GM23248 (cell line): ENCODE measurements around the gene AQP12A. TPM values are rescaled to one million over a fixed set of nuclear protein-coding genes. Genes with fewer than 3 reads are reported as not detected.

ENCODE experiments used
- DNase-seq: peaks from one replicate; pipeline ENCODE4 v3.0.0-alpha.2; 2015
- H2AFZ ChIP-seq: fragments of 200-600 bp; sonication (generic); 2 replicates; pipeline ENCODE4 v1.6.1; 2016; ENCODE audit warnings: antibody characterized with exemption
- H3F3A ChIP-seq: fragments of 200-600 bp; sonication (generic); 2 replicates; pipeline ENCODE4 v1.6.1; 2016; ENCODE audit warnings: mild to moderate bottlenecking, antibody characterized with exemption, mixed run types; ENCODE audit not compliant: insufficient read depth
- H3K27ac ChIP-seq: fragments of 200-600 bp; sonication (generic); 2 replicates; pipeline ENCODE4 v1.5.1; 2016; ENCODE audit warnings: mild to moderate bottlenecking
- H3K27me3 ChIP-seq: fragments of 200-600 bp; sonication (generic); replicated peaks from 2 replicates; pipeline ENCODE4 v1.6.1; 2016; ENCODE audit warnings: mild to moderate bottlenecking; ENCODE audit not compliant: insufficient read depth
- H3K36me3 ChIP-seq: fragments of 200-600 bp; sonication (generic); 2 replicates; pipeline ENCODE4 v1.6.1; 2016; ENCODE audit warnings: low read depth, mild to moderate bottlenecking
- H3K4me1 ChIP-seq: fragments of 200-600 bp; sonication (generic); 2 replicates; pipeline ENCODE4 v1.6.1; 2016; ENCODE audit warnings: mild to moderate bottlenecking; ENCODE audit not compliant: insufficient read depth
- H3K4me2 ChIP-seq: fragments of 200-600 bp; sonication (generic); one replicate; pipeline ENCODE4 v1.6.1; 2016; ENCODE audit warnings: mild to moderate bottlenecking; ENCODE audit not compliant: unreplicated experiment
- H3K4me3 ChIP-seq: fragments of 200-600 bp; sonication (generic); 2 replicates; pipeline ENCODE4 v1.5.1; 2016; ENCODE audit warnings: mild to moderate bottlenecking
- H3K79me2 ChIP-seq: fragments of 200-600 bp; sonication (generic); 2 replicates; pipeline ENCODE4 v1.6.1; 2016; ENCODE audit warnings: mild to moderate bottlenecking; ENCODE audit not compliant: insufficient read depth
- H3K9ac ChIP-seq: fragments of 200-600 bp; sonication (generic); 2 replicates; pipeline ENCODE4 v1.6.1; 2016; ENCODE audit warnings: mild to moderate bottlenecking
- H3K9me2 ChIP-seq: fragments of 200-600 bp; sonication (generic); 2 replicates; pipeline ENCODE4 v1.6.1; 2016; ENCODE audit warnings: mixed run types, mild to moderate bottlenecking, moderate library complexity; ENCODE audit not compliant: insufficient read depth
- H3K9me3 ChIP-seq: fragments of 200-600 bp; sonication (generic); one replicate; pipeline ENCODE4 v1.6.1; 2017; ENCODE audit warnings: low read depth
- H4K20me1 ChIP-seq: fragments of 200-600 bp; sonication (generic); 2 replicates; pipeline ENCODE4 v1.6.0; 2016; ENCODE audit not compliant: insufficient read depth
- EZH2 ChIP-seq: fragments of 200-600 bp; sonication (generic); IDR thresholded peaks from 2 replicates; pipeline ENCODE4 v1.6.1; 2018; ENCODE audit warnings: antibody characterized with exemption, mild to moderate bottlenecking; ENCODE audit not compliant: insufficient read depth, poor library complexity, severe bottlenecking
- EZH2phosphoT487 ChIP-seq: fragments of 200-600 bp; sonication (generic); IDR thresholded peaks from 2 replicates; pipeline ENCODE4 v1.6.1; 2018; ENCODE audit warnings: antibody characterized with exemption, moderate library complexity, mild to moderate bottlenecking, low read depth; ENCODE audit not compliant: insufficient read depth
- WGBS, 2 experiments: methylation state at CpG; one replicate each; pipeline ENCODE4 v1.1.6; 2015 to 2017; ENCODE audit warnings: low lambda C conversion rate in 2 of 2, low coverage in 1 of 2; ENCODE audit errors: missing lambda C conversion rate in 2 of 2; 5-methylcytosine and 5-hydroxymethylcytosine counted together
- in situ Hi-C: fragments of 300-500 bp; cut with MboI; formaldehyde crosslinking; loops from 2 replicates; pipeline ENCODE4 v1.15.0; 2020
- polyA plus RNA-seq: library from polyadenylated mRNA; unstranded; fragments of >200 nt; fragmentation: Nextera tagmentation; extraction: Ambion mirVana; gene quantifications from 2 replicates; pipeline ENCODE4 v1.2.1, GENCODE V29; 2016
- total RNA-seq: library from RNA; depleted of rRNA; stranded (reverse); fragments of >200 nt; shearing (Covaris generic); gene quantifications from 2 replicates; pipeline ENCODE4 v1.2.3, GENCODE V29; 2014

The AQP12A gene
- total and polyA plus RNA-seq, 2 experiments from 2014 or later = not detected

DNA sequence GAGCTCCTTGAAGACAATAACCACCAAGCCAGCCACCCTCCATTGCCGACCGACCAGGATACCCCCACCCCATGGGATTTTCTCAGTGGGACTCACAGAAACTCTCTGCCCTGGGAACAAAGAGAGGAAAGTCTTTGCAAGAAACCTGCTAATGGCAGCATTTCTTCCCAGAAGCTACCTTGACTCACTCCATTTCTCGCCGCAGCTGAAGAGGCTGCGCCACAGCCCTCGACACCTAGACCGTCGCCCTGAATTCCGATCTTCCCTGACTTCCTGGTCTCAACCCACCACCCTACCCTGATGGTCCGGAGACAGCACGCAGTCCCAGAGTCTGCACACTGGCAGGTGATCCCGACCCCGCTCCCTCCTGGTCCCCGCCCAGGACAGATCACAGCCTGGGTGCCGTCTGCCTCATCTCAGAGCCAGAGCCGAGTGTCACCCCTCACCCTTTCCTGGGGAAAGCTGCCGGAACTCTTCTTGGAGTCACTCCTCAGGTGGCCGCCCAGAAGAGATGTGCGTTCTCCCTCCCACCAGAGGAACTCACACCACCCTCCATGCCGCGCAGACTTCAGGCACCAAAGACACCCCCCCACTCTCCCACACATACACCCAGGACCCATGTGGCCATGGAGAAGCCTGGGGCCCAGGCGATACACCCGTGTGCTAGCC, 24.6 kb downstream of the AQP12A start:
- Histone ChIP-seq H2AFZ (no peak overlapping the region), H3K4me3 (no peak overlapping the region), H3F3A (no peaks in the 10 kb centered on the region), H3K4me1 (no peaks in the 10 kb centered on the region), H4K20me1 (no peaks in the 10 kb centered on the region), H3K79me2 (no peaks in the 10 kb centered on the region), H3K9ac (no peak overlapping the region), H3K9me2 (no peaks in the 10 kb centered on the region), H3K27ac (no peak overlapping the region), H3K27me3 (peaks cover 21% of the 10 kb centered on the region; the same call in 1 of the 2 replicates), H3K36me3 (no peaks in the 10 kb centered on the region), H3K9me3 (no peaks in the 10 kb centered on the region), H3K4me2 (no peak overlapping the region)
- 80 to 83% methylated on average over 23 of the region's 23 CpGs for WGBS, 2 experiments
- DNase-seq = no peak
- TF ChIP-seq EZH2 = no peak
- no peak for TF ChIP-seq EZH2phosphoT487
- in situ Hi-C loops = no loop called here

DNA sequence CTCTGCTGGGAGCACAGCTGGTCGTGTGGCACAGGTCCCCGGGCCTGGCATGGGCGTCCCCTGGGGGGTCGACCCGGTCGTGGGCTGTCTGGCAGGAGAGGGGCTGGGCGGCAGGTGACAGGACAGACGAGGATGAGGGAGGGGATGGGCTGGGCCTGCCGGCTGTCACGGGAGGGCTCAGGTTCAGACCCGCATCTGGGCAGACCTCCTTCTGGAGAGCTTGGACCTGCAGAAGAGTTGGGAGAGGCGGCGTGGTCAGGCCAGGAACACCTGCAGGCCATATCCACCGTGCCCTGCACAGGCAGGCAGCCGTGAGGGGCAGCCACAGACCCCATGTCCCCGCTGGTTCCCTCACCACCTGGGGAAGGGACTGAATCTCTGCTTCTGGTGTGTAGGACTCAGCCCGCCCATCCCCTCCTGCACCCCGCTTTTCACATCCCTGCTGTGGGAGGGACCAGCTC, 25.5 kb downstream of the AQP12A start:
- in situ Hi-C loops = no loop called here
- Histone ChIP-seq H3K4me2 (no peak overlapping the region), H3K4me1 (no peaks in the 10 kb centered on the region), H2AFZ (no peak overlapping the region), H3K27ac (no peak overlapping the region), H3K36me3 (no peaks in the 10 kb centered on the region), H3K9me3 (no peaks in the 10 kb centered on the region), H3K27me3 (peaks cover 19% of the 10 kb centered on the region; the same call in 1 of the 2 replicates), H3K9ac (no peak overlapping the region), H3K4me3 (no peak overlapping the region), H3K9me2 (no peaks in the 10 kb centered on the region), H3K79me2 (no peaks in the 10 kb centered on the region), H4K20me1 (no peaks in the 10 kb centered on the region), H3F3A (no peaks in the 10 kb centered on the region)
- no peak for TF ChIP-seq EZH2
- no peak for TF ChIP-seq EZH2phosphoT487
- WGBS, 2 experiments = 43 to 48% methylated on average over 15 to 18 of the region's 18 CpGs
- no peak for DNase-seq

DNA sequence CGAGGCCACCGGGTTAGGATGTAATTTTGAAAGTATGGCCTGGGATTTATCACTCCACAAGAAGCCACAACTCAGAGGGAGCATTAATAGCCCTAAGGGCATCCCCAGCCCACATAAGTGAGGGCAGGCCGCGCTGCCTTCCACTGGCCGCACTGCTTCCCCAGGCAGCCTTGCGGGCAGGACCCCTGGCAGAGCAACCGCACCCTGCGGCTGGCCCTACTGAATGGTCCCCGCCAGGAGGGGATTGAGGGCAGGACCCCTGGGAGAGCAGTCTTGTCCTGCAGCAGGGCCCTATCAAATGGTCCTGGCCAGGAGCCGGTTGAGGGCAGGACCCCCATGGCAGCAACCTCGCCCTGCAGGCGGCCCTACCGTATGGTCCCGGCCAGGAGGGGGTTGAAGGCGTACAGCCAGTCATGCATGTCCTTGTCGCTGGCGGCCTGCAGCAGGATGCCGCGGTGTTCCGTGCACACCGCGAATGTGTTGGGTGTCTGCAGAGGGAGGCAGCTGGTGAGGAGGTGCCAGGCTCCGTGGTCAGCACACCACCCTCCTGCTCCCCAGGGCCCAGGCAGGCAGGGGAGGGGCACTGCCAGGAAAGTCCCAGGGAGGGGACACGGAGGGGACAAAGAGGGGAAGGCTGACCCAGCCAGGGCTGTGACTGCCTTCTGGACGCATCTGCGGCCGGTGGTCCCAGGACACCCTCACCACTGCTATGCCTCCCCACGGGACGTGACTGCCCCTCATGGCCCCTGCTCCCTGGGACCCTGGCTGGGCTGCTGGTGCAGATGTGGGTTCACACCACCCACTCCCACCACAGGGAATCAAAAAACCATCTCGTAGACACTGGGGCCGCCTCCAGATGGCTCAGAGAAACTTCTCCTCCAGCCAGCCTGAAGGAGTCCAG, 26.3 kb downstream of the AQP12A start:
- in situ Hi-C loops = no loop called here

DNA sequence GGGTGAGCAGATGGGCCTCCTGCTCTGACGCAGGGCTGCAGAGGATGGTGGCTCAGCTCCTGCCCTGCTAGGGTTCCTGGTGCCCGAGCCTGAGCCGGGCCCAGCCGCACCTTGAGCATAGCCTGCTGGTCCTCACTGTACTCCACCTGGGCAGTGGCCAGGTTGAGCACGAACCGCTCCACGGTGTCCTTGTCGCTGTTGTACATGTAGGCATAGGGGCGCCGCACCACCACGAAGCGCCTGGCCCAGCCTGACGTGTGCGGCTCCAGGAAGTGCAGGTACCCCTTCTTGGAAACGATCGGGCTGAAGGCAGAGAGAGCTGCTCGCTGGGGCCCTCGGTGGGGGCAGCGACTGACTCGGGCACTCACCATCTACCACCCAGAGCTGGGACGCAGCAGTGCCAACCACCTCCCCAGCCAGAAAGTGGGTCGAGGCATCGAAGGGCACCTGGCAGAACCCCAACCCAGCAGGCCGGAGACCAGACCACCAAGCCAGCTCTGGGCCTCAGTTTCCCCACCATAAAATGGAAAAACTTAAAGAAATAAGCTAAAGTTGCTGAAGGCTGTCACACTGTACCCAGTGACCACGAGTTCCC, 27.3 kb downstream of the AQP12A start:
- H2AFZ ChIP-seq = no peak overlapping the region
- no peaks in the 10 kb centered on the region for H3K9me2 ChIP-seq
- no peaks in the 10 kb centered on the region for H3K79me2 ChIP-seq
- H3K27ac ChIP-seq = no peak overlapping the region
- TF ChIP-seq EZH2 = no peak
- no peak for TF ChIP-seq EZH2phosphoT487
- H3K4me2 ChIP-seq = no peak overlapping the region
- H3F3A ChIP-seq = no peaks in the 10 kb centered on the region
- H3K9me3 ChIP-seq = no peaks in the 10 kb centered on the region
- H3K9ac ChIP-seq = no peak overlapping the region
- in situ Hi-C loops = no loop called here
- peaks cover 12% of the 10 kb centered on the region; the same call in 1 of the 2 replicates for H3K27me3 ChIP-seq
- no peaks in the 10 kb centered on the region for H3K4me1 ChIP-seq
- no peaks in the 10 kb centered on the region for H4K20me1 ChIP-seq
- H3K36me3 ChIP-seq = no peaks in the 10 kb centered on the region
- no peak for DNase-seq
- H3K4me3 ChIP-seq = no peak overlapping the region
- WGBS, 2 experiments = 71 to 73% methylated on average over 24 to 25 of the region's 25 CpGs

More for the DNA sequence above, 26.3 kb downstream of the AQP12A start:
- peaks cover 12% of the 10 kb centered on the region; the same call in 1 of the 2 replicates for H3K27me3 ChIP-seq
- 66 to 68% methylated on average over 30 of the region's 31 CpGs for WGBS, 2 experiments
- H3F3A ChIP-seq = no peaks in the 10 kb centered on the region
- H3K4me3 ChIP-seq = no peak overlapping the region
- no peak overlapping the region for H2AFZ ChIP-seq
- no peaks in the 10 kb centered on the region for H3K4me1 ChIP-seq
- H3K9ac ChIP-seq = no peak overlapping the region
- no peak overlapping the region for H3K27ac ChIP-seq
- no peak for DNase-seq
- H3K9me3 ChIP-seq = no peaks in the 10 kb centered on the region
- H3K9me2 ChIP-seq = no peaks in the 10 kb centered on the region
- no peaks in the 10 kb centered on the region for H4K20me1 ChIP-seq
- H3K4me2 ChIP-seq = no peak overlapping the region
- H3K79me2 ChIP-seq = no peaks in the 10 kb centered on the region
- TF ChIP-seq EZH2 (no peak), EZH2phosphoT487 (no peak)
- H3K36me3 ChIP-seq = no peaks in the 10 kb centered on the region
